ENCODE results near the gene BEST2.

BEST2 gene

GRCh38 chr19:12770922-12771321 lies 19.3 kb downstream of the BEST2 start:
- DNase-seq, result no peak

- no peak for DNase-seq
Observed at GRCh38 chr19:12772323-12772722, 20.7 kb downstream of the BEST2 start.

GRCh38 chr19:12773571-12773970 lies 22.0 kb downstream of the BEST2 start:
- no peak for DNase-seq

- DNase-seq, result peak; percentile 71
Observed at GRCh38 chr19:12774588-12775555, 23.3 kb downstream of the BEST2 start, which contains the start of gene HOOK2. HOOK2 (minus strand) TSS chr19:12775552; CDS start chr19:12775449, 103 bp downstream.

- DNase-seq, result peak; percentile 79
Observed at GRCh38 chr19:12777217-12778016, 25.8 kb downstream of the BEST2 start.

GRCh38 chr19:12778017-12778904 lies 26.7 kb downstream of the BEST2 start:
- DNase-seq, result peak; percentile 67

- DNase-seq, result no peak
Observed at GRCh38 chr19:12778905-12779161, 27.2 kb downstream of the BEST2 start.

- DNase-seq, result no peak
Observed at GRCh38 chr19:12779162-12779993, 27.8 kb downstream of the BEST2 start.

- no peak for DNase-seq
Observed at GRCh38 chr19:12782174-12782423, 30.5 kb downstream of the BEST2 start.

- DNase-seq, result peak; percentile 97
Observed at GRCh38 chr19:12782424-12783290, 31.1 kb downstream of the BEST2 start.

- no peak for DNase-seq
Observed at GRCh38 chr19:12783291-12783848, 31.8 kb downstream of the BEST2 start.

GRCh38 chr19:12783849-12784393 lies 32.3 kb downstream of the BEST2 start:
- peak; percentile 61 for DNase-seq

- DNase-seq, result peak; percentile 45
Observed at GRCh38 chr19:12784394-12784870, 32.8 kb downstream of the BEST2 start.

- peak; percentile 73 for DNase-seq
Observed at GRCh38 chr19:12784871-12785430, 33.4 kb downstream of the BEST2 start.

GRCh38 chr19:12785431-12786031 lies 33.9 kb downstream of the BEST2 start:
- peak; percentile 60 for DNase-seq

GRCh38 chr19:12786141-12786870 lies 34.7 kb downstream of the BEST2 start:
- DNase-seq, result peak; percentile 88

GRCh38 chr19:12786952-12787351 lies 35.4 kb downstream of the BEST2 start:
- DNase-seq, result no peak

GRCh38 chr19:12787458-12787857 lies 35.9 kb downstream of the BEST2 start:
- no peak for DNase-seq
